Activated CD4-positive, alpha-beta T cell treated with anti-CD3 and anti-CD28 coated beads, Interleukin-2, amount 50 U/mL, for 48 hours (primary cell): ENCODE measurements around the gene RAB4B.
"Not testable (repeated sequence)": the region's sequence is repeated elsewhere in the genome, so short reads cannot be mapped to it uniquely, and the experiment has no call there.

Experiments used
- DNase-seq, 2 experiments: peaks; one replicate each; pipeline ENCODE4 v3.0.0-alpha.2; 2020

The RAB4B gene

DNA sequence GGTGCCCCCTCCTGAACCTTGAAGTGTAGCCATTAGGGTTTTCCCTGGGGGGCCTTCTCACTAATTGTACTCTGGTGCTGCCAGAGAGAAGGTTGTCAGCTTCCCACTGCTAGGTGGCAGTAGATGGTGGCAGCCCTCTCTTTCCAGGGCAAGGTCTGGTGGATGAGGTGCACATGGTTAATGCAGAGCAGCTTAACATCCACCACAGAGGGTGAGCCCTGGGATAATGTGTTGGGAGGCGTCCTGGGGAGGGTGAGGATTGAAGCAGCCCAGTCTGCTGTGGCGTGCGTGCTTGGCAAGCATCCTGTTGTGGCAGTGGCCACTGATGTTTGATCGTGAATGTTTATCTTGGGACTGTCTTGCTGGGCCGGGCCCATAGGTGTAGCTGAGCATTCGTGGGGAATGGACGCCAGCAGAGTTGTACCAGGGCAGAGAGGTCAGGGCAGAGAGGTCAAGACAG, 26.8 kb downstream of the RAB4B start:
- DNase-seq = no peak

DNA sequence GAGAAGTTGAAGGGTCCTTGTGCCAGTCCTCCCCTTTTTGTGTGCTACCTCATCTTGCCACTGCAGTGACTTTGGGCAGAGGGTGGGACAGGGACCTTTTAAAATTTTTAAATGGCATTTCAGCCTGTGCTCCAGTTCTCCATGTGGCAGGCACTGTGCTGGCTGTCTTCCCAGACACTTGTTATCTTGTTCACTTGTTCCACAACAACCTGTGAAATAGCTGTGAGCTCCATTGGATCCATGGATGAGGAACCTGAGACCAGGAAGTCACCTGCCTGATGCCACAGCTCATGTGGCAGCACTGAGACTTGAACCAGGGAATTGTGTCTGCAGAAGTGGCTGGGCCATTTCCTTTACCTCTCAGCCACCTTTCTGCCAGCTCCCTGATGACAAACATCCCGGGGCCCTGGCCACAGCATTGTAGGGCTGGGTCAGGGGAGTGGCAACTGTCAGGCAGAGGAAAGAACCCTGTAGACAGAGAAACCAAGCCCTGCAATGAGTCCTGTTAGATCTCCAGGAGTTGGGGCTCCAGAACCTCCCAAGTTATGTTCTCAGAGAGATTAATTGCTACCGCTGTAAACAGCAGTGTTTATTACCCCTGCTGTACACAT, 27.3 kb downstream of the RAB4B start:
- DNase-seq = no peak

- peak; percentile 84 to 89 for DNase-seq
Measured at GRCh38 chr19:40806423-40807146, 28.5 kb downstream of the RAB4B start.

- no peak for DNase-seq
Measured at GRCh38 chr19:40807147-40808020, 29.3 kb downstream of the RAB4B start.

GRCh38 chr19:40808021-40808325, 29.9 kb downstream of the RAB4B start:
- DNase-seq = no peak

DNA sequence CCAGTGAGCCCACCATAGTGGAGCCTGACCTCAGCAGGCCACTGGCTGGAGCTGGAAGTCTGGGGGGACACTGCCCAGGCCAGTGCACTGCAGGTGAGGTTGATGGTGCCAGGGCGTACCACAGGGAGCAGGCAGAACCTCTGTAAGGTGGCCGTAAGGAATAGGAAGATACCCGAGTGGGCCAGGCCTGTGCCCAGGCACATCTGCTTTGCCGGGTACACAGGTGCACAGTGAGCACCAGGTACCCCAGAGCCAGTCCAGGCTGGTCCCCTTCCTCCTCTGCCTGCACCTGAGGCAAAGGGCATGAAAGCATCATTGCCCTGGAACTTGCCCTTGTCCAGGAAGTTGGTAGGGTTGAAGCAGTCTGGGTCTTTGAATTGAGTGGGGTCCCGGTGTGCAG, 30.4 kb downstream of the RAB4B start:
- no peak for DNase-seq

DNA sequence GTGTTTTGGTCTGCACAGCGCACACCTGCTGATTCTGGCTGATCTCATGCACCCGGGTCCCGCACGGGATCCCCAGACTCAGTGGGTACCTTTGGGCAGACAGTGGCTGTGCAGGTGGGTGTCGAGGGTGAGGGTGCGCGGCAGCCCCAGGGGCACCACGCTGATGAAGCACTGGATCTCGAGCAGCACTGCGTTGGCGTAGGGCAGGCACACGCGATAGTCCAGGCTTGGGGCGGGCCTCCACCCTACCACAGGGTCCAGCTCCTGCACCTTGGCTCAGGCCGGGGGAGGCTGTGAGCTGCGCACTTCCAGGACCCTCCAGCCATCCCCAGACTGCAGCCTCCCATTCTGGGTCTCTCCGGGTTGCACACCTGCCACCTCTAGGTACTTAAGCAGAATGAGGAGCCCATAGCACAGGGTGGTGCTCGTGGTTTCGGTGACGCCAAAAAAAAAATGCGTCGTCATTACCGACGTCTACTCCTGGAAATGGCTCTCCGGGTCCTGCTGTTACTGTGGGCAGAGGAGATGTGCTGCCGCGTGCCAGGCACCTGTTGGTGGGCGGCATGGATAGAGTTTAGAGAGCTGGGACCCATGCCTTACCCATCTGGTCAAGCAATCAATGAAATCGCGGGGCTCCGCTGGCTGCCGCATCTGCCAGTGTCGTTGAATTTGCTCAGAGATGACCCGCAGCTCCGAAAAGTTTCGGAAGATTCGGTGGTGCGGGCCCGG, 31.5 kb downstream of the RAB4B start:
- DNase-seq = no peak

DNA sequence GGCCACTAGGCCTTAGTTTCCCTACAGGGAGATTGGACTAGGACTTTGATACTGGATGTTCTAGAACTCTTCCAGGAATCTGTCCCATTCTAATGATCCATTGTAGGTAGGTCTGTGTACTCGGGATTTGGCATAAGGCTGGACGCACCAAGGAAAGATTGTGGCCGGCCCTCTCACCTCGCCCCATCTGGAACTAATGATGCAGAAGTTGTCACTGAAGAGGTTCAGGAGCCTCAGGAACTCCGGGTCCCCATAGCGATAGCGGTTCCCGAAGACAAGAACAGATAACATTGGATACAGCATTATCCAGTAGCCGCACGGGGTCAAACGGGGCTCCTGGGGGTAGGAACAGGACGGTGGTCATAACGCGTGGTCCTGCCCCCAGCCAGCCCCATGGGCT, 32.1 kb downstream of the RAB4B start:
- no peak for DNase-seq

DNA sequence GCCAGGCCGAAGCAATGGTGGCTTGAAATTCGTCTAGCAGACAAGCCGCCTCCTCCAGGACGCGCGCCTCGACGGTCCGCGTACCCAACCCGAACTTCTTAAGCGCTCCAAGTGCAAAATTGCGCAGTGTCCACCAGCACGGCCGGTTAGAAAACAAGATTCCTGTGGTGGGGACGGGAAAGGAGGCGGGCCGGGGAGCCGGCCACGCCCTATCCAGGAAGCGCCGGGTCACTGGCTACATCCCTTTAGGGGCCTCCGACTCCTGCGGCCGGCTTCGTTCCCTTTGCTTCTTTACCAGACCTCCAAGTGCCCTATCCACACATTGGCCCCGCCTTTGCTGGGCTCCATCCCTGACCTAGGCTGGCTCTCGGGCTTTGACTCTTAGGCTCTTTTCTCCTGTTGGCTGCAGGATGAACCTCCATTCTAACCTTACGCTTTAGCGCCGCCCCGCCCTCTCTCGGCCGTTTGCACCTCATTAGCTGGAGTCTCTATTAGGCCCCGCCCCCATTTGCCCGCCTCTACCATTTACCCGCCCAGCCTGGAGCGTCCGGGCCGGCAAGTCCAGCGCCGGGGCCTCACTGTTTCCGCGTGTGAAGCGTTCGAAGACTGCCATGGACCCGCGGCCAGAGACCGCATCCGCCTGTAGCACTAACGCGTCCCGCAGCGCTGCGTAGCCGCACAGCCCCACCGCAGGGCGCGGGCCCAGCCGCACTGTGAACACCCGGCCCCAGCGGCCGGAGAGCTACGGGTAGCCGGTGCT, 32.8 kb downstream of the RAB4B start:
- DNase-seq = peak; percentile 69 to 77

DNA sequence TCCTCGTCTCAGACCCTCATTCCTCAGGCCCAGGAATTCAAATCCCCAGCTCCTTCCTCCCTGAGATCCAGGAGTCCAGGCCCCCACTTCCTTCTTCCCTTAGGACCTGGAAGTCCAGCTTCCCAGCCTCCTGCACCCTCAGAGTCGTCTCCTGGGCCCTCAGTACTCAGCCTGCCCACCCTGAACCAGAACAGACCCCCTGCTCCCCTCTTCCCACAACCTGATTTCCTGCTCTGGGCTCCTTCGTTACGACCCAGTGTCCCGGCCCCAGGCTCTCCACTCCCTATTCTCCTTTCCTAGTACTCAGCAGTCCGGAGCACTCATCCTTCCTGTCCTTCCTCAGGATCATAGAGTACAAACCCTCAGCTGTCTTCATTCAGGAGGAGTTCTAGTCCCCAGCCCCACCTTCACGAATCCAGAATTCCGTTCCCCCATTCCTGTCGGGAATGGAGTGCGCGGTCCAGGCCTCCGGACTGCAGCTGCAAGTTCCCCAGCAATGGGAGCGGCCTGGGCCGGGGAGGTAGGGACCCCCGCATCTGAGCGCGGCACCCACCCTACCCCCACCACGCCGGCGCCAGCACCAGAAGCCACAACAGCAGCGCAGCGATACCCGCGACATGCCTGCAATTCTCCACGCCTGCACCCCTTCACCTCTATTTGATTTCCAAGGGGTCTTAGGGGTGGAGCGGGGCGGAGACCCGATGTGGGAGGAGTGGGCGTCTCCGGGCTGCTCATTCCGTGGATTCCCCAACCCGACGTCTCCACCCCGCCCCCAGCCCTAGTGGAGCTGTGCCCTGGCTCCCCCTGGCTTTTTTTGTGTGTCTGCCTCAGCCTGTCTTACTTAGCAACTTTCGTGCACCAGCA, 33.7 kb downstream of the RAB4B start:
- DNase-seq = no peak

GRCh38 chr19:40812571-40812970, 34.5 kb downstream of the RAB4B start:
- not testable (repeated sequence) for DNase-seq

GRCh38 chr19:40813182-40813581, 35.1 kb downstream of the RAB4B start:
- DNase-seq = no peak

- no peak for DNase-seq
Measured at GRCh38 chr19:40815223-40815622, 37.2 kb downstream of the RAB4B start.

- DNase-seq = peak; percentile 82 to 85
Measured at GRCh38 chr19:40818480-40819399, 40.7 kb downstream of the RAB4B start.

GRCh38 chr19:40819479-40820234, 41.6 kb downstream of the RAB4B start:
- peak; percentile 72 to 75 for DNase-seq

DNA sequence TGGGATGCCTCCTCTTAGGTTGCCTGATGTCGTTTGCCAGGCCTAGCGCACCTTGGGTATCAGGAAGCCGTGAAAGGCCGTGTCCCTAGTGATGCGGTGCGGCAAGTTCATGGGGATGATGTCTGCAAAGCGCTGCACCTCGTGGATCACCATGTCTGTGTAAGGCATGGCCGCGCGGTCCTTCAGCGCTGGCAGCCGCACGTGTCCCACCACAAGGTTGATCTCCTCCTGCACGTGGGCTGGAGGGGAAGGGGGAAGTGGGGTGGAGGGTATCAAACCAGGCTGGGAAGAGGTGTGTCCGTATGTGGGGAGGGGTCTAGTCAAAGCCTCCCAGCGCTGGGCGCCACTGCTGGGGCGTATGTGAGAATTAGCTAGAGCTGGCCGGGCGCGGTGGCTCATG, 44.1 kb downstream of the RAB4B start:
- no peak for DNase-seq

DNA sequence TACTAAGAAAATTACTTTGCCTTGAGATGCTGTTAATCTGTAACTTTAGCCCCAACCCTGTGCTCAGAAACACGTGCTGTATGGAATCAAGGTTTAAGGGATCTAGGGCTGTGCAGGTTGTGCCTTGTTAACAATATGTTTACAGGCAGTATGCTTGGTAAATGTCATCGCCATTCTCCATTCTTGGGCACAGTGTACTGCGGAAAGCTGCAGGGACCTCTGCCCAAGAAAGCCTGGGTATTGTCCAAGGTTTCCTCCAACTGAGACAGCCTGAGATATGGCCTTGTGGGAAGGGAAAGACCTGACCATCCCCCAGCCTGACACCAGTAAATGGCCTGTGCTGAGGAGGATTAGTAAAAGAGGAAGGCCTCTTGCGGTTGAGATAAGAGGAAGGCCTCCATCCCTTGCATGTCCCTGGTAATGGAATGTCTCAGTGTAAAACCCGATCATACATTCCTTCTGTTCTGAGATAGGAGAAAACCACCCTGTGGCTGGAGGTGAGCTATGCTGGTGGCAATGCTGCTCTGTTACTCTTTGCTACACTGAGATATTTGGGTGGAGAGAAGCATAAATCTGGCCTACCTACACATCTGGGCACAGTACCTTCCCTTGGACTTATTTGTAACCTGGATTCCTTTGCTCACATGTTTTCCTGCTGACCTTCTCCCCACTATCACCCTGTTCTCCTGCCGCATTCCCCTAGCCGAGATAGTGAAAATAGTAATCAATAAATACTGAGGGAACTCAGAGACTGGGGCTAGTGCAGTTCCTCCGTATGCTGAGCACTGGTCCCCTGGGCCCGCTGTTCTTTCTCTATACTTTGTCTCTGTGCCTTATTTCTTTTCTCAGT, 44.9 kb downstream of the RAB4B start:
- DNase-seq = not testable (repeated sequence)

GRCh38 chr19:40824916-40825315, 46.9 kb downstream of the RAB4B start:
- not testable (repeated sequence) for DNase-seq
